Measurements from ENCODE around the gene MIPEP. TPM values are rescaled to one million over a fixed set of nuclear protein-coding genes. Genes with fewer than 3 reads are reported as not detected.

The MIPEP gene
- total and polyA plus RNA-seq, 10 of the 15 experiments (the other 5 are each of a cell fraction or from before 2014, with no cell fraction given): 15.6 to 56.2 (median 29.8) TPM

DNA sequence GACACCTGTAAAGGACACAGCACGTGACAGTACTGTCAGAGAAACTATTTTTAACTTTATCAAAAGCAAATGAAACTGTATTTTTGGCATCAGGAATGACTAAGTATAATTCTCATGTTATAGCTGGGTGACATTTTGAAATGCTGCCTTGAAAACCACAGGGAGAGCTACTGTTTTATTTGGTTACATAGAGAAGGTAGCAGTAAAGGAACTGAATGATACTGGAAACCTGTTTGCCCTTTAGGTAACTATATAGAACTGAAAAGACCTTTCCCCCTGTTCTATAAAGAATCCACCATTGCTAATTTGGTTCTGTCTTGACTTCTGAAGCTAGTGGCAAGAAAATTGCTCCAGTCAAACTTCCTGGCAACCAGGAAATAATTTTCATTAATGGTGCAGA lies 39.1 kb downstream of the MIPEP start:
- intact Hi-C loops (cut with micrococcal nuclease; ENCODE audit: unreplicated experiment): no loop called here
- DNase-seq (ENCODE audit: low read depth, low spot score) (no peak), ATAC-seq (no peak), FAIRE-seq (no peak)
- H3K36me3 ChIP-seq (ENCODE audit: control insufficient read depth in 2 of 2, insufficient read depth in 2 of 2, low read length in 1 of 2): no peaks in the 10 kb centered on the region
- RAD21 ChIA-PET (ENCODE audit: unreplicated experiment): interaction anchor here (0.9 to 1.6 kb wide), 4 partner anchors 21 to 72 kb away, joined by 3 to 5 read pairs (median 4); no protein-coding TSS in a partner anchor
- H3K4me1 ChIP-seq (ENCODE audit: control insufficient read depth, insufficient read depth, low read length): peaks cover 55% of the 10 kb centered on the region
- no peaks in the 10 kb centered on the region for H3K9me3 ChIP-seq (replicated peaks; ENCODE audit: control insufficient read depth, insufficient read depth, low read length)
- no peaks in the 10 kb centered on the region for H3K27me3 ChIP-seq (replicated peaks in 1 of 2; ENCODE audit: control insufficient read depth in 2 of 2, insufficient read depth in 2 of 2, low read length in 1 of 2)
- TF ChIP-seq NFIC (IDR thresholded peaks at IDR 0.05; ENCODE audit: low read depth, low read length): peak; percentile 26; the same call in 1 of the 2 replicates
- TF ChIP-seq MEF2A (IDR thresholded peaks at IDR 0.05; ENCODE audit: insufficient read depth, low read depth, low read length): peak; percentile 33; the same call in 1 of the 2 replicates
- TF ChIP-seq, protein P1, sequence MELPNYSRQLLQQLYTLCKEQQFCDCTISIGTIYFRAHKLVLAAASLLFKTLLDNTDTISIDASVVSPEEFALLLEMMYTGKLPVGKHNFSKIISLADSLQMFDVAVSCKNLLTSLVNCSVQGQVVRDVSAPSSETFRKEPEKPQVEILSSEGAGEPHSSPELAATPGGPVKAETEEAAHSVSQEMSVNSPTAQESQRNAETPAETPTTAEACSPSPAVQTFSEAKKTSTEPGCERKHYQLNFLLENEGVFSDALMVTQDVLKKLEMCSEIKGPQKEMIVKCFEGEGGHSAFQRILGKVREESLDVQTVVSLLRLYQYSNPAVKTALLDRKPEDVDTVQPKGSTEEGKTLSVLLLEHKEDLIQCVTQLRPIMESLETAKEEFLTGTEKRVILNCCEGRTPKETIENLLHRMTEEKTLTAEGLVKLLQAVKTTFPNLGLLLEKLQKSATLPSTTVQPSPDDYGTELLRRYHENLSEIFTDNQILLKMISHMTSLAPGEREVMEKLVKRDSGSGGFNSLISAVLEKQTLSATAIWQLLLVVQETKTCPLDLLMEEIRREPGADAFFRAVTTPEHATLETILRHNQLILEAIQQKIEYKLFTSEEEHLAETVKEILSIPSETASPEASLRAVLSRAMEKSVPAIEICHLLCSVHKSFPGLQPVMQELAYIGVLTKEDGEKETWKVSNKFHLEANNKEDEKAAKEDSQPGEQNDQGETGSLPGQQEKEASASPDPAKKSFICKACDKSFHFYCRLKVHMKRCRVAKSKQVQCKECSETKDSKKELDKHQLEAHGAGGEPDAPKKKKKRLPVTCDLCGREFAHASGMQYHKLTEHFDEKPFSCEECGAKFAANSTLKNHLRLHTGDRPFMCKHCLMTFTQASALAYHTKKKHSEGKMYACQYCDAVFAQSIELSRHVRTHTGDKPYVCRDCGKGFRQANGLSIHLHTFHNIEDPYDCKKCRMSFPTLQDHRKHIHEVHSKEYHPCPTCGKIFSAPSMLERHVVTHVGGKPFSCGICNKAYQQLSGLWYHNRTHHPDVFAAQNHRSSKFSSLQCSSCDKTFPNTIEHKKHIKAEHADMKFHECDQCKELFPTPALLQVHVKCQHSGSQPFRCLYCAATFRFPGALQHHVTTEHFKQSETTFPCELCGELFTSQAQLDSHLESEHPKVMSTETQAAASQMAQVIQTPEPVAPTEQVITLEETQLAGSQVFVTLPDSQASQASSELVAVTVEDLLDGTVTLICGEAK (IDR thresholded peaks at IDR 0.05; ENCODE audit: borderline replicate concordance): no peak
- SMC1A ChIA-PET (ENCODE audit: uncharacterized antibody, unreplicated experiment): interaction anchor here (0.9 to 3.3 kb wide), 7 partner anchors 19 to 82 kb away, joined by 3 to 19 read pairs (median 3); no protein-coding TSS in a partner anchor
- H3K79me2 ChIP-seq (ENCODE audit: control insufficient read depth, insufficient read depth, low read length): no peaks in the 10 kb centered on the region
- no peak overlapping the region for H3K9ac ChIP-seq (ENCODE audit: control insufficient read depth, insufficient read depth, low read length)
- peak overlapping the region; percentile 5; the same call in 1 of the 2 replicates for H2AFZ ChIP-seq (ENCODE audit: control insufficient read depth, low read depth, low read length)
- POLR2A ChIA-PET: interaction anchor here (0.6 to 1.0 kb wide), 2 partner anchors 43 to 44 kb away, joined by 3 read pairs; no protein-coding TSS in a partner anchor
- H3K4me3 ChIP-seq: no peak overlapping the region
- H3K27ac ChIP-seq (ENCODE audit: control insufficient read depth, insufficient read depth): peak overlapping the region; percentile 51
- no peaks in the 10 kb centered on the region for H4K20me1 ChIP-seq (ENCODE audit: control insufficient read depth, insufficient read depth)
- H3K4me2 ChIP-seq (ENCODE audit: control insufficient read depth, insufficient read depth): no peak overlapping the region
- WGBS (ENCODE audit: insufficient coverage, insufficient replicate concordance, low lambda C conversion rate, missing lambda C conversion rate): 0% methylated on average over 1 of the region's 1 CpG
- CTCF ChIA-PET: interaction anchor here (1.8 kb wide), 1 partner anchor 71 kb away, joined by 5 read pairs; no protein-coding TSS in a partner anchor
- in situ Hi-C loops (cut with MboI): no loop called here
- no TSS peak for BruUV-seq (replicated peaks)

Data from GM12878 (cell line).